HepG2 (cell line): Measurements from ENCODE around the gene CCT7. TPM values are rescaled to one million over a fixed set of nuclear protein-coding genes. Genes with fewer than 3 reads are reported as not detected.

Source experiments
- FOSL2 ChIP-seq: sonication (generic); formaldehyde crosslinking; IDR thresholded peaks from 2 replicates; pipeline ENCODE4 v1.4.0; 2020; ENCODE audit warnings: missing genetic modification reagents
- HMG20B ChIP-seq: conservative IDR thresholded peaks from 2 replicates; pipeline ENCODE4 v1.6.1; 2016; ENCODE audit warnings: missing genetic modification reagents, missing compliant biosample characterization
- HNRNPL ChIP-seq: fragments of 200-400 bp; formaldehyde crosslinking; IDR thresholded peaks from 2 replicates; pipeline ENCODE4 v1.6.1; 2017; ENCODE audit warnings: mild to moderate bottlenecking, low read depth, low read length
- KDM5A ChIP-seq: fragments of 200-600 bp; sonication (generic); IDR thresholded peaks from 2 replicates; pipeline ENCODE4 v1.7.0; 2018; ENCODE audit warnings: antibody characterized with exemption, mild to moderate bottlenecking, low read length, borderline replicate concordance
- KMT2B ChIP-seq: IDR thresholded peaks from 2 replicates; pipeline ENCODE4 v1.6.1; 2016; ENCODE audit warnings: missing genetic modification reagents, missing compliant biosample characterization
- MXI1 ChIP-seq: IDR thresholded peaks from 3 replicates; pipeline ENCODE4 v1.6.1; 2012; ENCODE audit warnings: low read depth, low read length, inconsistent platforms, borderline replicate concordance
- NFRKB ChIP-seq: fragments of 450-650 bp; IDR thresholded peaks from 2 replicates; pipeline ENCODE4 v1.6.1; 2017
- RAD21 ChIP-seq: fragments of 450-650 bp; formaldehyde crosslinking; IDR thresholded peaks from 2 replicates; pipeline ENCODE4 v1.5.0; 2020; ENCODE audit warnings: mild to moderate bottlenecking
- TBX2 ChIP-seq: sonication (generic); formaldehyde crosslinking; IDR thresholded peaks from 2 replicates; pipeline ENCODE4 v1.5.0; 2020; ENCODE audit warnings: missing genetic modification reagents, mild to moderate bottlenecking, borderline replicate concordance
- ZNF34 ChIP-seq: sonication (generic); formaldehyde crosslinking; IDR thresholded peaks from 2 replicates; pipeline ENCODE4 v1.4.0; 2020; ENCODE audit warnings: mild to moderate bottlenecking, missing genetic modification reagents, borderline replicate concordance
- ZNF777 ChIP-seq: sonication (generic); formaldehyde crosslinking; IDR thresholded peaks from 2 replicates; pipeline ENCODE4 v1.4.0; 2020; ENCODE audit warnings: missing genetic modification reagents
- polyA plus RNA-seq, 8 experiments: library from polyadenylated mRNA; depleted of rRNA in 3 of 8; stranded (reverse) in 7 of 8; unstranded in 1 of 8; fragments of >200 nt; fragmentation: Illumina TruSeq in 4 of 8; extraction: Trizol in 4 of 8; gene quantifications; 2 replicates each; pipeline versions ENCODE4 v1.2.1 to v1.2.3, GENCODE V29; 2011 to 2016; ENCODE audit warnings: low read depth in 4 of 8, missing spikeins in 1 of 8, mixed read lengths in 1 of 8; ENCODE audit not compliant: insufficient read depth in 1 of 8
- total RNA-seq, 5 experiments: library from RNA; depleted of rRNA; stranded (reverse); fragments of >200 nt; fragmentation: Illumina TruSeq; extraction: Trizol; gene quantifications; 2 replicates each; pipeline ENCODE4 v1.2.3, GENCODE V29; 2016; ENCODE audit warnings: low read depth in 1 of 5
- TF ChIP-seq, protein P1 (sequence below), 2 experiments: sonication (generic) in 1 of 2; formaldehyde crosslinking in 1 of 2; IDR thresholded peaks; 2 replicates each; pipeline versions ENCODE4 v1.4.0 to v1.6.1; 2018 to 2020; ENCODE audit warnings: missing genetic modification reagents in 2 of 2, borderline replicate concordance in 1 of 2, low read depth in 1 of 2, mild to moderate bottlenecking in 1 of 2, missing biosample characterization in 1 of 2
- TF ChIP-seq, protein P2 (sequence below): sonication (generic); formaldehyde crosslinking; IDR thresholded peaks from 2 replicates; pipeline ENCODE4 v1.9.0; 2022; ENCODE audit warnings: missing genetic modification reagents, mild to moderate bottlenecking, borderline replicate concordance
- TF ChIP-seq, protein P3 (sequence below): sonication (generic); formaldehyde crosslinking; IDR thresholded peaks from 2 replicates; pipeline ENCODE4 v1.8.1; 2023; ENCODE audit warnings: missing genetic modification reagents, mild to moderate bottlenecking, borderline replicate concordance
- TF ChIP-seq, protein P4 (sequence below): IDR thresholded peaks from 2 replicates; pipeline ENCODE4 v1.6.1; 2012; ENCODE audit warnings: inconsistent platforms
- TF ChIP-seq, protein P5 (sequence below): sonication (generic); formaldehyde crosslinking; IDR thresholded peaks from 2 replicates; pipeline ENCODE4 v1.4.0; 2020; ENCODE audit warnings: low read depth, missing genetic modification reagents
- TF ChIP-seq, protein P6 (sequence below): sonication (generic); formaldehyde crosslinking; IDR thresholded peaks from 2 replicates; pipeline ENCODE4 v1.4.0; 2020; ENCODE audit warnings: missing genetic modification reagents, mild to moderate bottlenecking, borderline replicate concordance

Gene CCT7
- total and polyA plus RNA-seq, 2 of the 13 experiments (the other 11 are each of a cell fraction or from before 2014, with no cell fraction given), result 347 to 517 TPM

DNA sequence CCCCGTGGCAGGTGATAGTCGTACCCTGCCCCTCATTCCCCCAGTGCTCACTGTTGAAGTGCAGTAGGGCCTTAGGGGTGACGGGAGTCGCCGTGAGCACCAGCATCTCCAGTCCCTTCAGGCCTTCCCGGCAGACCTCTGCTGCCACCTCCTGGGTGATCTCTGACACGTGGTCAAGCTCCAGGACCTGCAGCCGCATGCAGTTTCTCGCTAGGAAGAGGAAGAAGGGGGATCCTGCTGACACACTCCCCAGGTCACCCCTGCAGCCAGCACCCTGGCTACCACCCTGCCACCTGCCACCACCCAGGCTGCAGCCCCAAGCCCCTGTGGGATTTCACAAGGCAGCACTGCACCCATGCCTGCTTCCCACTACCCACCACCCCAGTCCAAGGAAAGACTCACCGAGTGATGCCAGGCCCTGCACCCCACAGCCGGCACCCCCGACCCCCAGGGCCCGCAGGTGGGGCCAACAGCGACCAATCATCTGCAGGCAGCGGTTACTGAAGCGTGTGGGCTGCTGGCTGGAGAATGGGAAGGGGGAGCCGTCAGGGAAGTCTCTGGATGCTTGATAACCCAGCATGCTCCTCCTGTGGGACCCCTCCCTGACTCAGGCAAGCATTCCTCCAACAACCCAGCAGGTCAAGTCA lies 26.4 kb downstream of the CCT7 start (continued):
- TF ChIP-seq, protein P1, sequence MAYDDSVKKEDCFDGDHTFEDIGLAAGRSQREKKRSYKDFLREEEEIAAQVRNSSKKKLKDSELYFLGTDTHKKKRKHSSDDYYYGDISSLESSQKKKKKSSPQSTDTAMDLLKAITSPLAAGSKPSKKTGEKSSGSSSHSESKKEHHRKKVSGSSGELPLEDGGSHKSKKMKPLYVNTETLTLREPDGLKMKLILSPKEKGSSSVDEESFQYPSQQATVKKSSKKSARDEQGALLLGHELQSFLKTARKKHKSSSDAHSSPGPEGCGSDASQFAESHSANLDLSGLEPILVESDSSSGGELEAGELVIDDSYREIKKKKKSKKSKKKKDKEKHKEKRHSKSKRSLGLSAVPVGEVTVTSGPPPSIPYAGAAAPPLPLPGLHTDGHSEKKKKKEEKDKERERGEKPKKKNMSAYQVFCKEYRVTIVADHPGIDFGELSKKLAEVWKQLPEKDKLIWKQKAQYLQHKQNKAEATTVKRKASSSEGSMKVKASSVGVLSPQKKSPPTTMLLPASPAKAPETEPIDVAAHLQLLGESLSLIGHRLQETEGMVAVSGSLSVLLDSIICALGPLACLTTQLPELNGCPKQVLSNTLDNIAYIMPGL (CRISPR knock-in tag; IDR thresholded peaks at IDR 0.05; ENCODE audit: borderline replicate concordance in 1 of 2, low read depth in 1 of 2), result peak; percentile 36 to 53; a peak in 1 of 4 replicates
- TF ChIP-seq FOSL2 (no peak), RAD21 (CRISPR knock-in tag) (peak; percentile 89), HNRNPL (no peak), KDM5A (no peak), MXI1 (peak; percentile 63; the same call in 1 of the 3 replicates), HMG20B (CRISPR knock-in tag) (no peak), ZNF34 (CRISPR knock-in tag) (0 out of 2 replicates have a peak, but pooled peaks have one; percentile 47), KMT2B (CRISPR knock-in tag) (peak; percentile 29; the same call in 1 of the 2 replicates), NFRKB (no peak), ZNF777 (CRISPR knock-in tag) (0 out of 2 replicates have a peak, but pooled peaks have one; percentile 9), TBX2 (0 out of 2 replicates have a peak, but pooled peaks have one; percentile 15)
- TF ChIP-seq, protein P2, sequence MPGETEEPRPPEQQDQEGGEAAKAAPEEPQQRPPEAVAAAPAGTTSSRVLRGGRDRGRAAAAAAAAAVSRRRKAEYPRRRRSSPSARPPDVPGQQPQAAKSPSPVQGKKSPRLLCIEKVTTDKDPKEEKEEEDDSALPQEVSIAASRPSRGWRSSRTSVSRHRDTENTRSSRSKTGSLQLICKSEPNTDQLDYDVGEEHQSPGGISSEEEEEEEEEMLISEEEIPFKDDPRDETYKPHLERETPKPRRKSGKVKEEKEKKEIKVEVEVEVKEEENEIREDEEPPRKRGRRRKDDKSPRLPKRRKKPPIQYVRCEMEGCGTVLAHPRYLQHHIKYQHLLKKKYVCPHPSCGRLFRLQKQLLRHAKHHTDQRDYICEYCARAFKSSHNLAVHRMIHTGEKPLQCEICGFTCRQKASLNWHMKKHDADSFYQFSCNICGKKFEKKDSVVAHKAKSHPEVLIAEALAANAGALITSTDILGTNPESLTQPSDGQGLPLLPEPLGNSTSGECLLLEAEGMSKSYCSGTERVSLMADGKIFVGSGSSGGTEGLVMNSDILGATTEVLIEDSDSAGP (CRISPR knock-in tag), result peak; percentile 44; the same call in 1 of the 2 replicates
- TF ChIP-seq, protein P3, sequence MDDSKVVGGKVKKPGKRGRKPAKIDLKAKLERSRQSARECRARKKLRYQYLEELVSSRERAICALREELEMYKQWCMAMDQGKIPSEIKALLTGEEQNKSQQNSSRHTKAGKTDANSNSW (CRISPR knock-in tag), result 0 out of 2 replicates have a peak, but pooled peaks have one; percentile 42
- TF ChIP-seq, protein P4, sequence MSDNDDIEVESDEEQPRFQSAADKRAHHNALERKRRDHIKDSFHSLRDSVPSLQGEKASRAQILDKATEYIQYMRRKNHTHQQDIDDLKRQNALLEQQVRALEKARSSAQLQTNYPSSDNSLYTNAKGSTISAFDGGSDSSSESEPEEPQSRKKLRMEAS, result peak; percentile 93
- TF ChIP-seq, protein P5, sequence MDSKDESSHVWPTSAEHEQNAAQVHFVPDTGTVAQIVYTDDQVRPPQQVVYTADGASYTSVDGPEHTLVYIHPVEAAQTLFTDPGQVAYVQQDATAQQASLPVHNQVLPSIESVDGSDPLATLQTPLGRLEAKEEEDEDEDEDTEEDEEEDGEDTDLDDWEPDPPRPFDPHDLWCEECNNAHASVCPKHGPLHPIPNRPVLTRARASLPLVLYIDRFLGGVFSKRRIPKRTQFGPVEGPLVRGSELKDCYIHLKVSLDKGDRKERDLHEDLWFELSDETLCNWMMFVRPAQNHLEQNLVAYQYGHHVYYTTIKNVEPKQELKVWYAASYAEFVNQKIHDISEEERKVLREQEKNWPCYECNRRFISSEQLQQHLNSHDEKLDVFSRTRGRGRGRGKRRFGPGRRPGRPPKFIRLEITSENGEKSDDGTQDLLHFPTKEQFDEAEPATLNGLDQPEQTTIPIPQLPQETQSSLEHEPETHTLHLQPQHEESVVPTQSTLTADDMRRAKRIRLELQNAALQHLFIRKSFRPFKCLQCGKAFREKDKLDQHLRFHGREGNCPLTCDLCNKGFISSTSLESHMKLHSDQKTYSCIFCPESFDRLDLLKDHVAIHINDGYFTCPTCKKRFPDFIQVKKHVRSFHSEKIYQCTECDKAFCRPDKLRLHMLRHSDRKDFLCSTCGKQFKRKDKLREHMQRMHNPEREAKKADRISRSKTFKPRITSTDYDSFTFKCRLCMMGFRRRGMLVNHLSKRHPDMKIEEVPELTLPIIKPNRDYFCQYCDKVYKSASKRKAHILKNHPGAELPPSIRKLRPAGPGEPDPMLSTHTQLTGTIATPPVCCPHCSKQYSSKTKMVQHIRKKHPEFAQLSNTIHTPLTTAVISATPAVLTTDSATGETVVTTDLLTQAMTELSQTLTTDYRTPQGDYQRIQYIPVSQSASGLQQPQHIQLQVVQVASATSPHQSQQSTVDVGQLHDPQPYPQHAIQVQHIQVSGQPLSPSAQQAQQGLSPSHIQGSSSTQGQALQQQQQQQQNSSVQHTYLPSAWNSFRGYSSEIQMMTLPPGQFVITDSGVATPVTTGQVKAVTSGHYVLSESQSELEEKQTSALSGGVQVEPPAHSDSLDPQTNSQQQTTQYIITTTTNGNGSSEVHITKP (CRISPR knock-in tag), result no peak
- TF ChIP-seq, protein P6, sequence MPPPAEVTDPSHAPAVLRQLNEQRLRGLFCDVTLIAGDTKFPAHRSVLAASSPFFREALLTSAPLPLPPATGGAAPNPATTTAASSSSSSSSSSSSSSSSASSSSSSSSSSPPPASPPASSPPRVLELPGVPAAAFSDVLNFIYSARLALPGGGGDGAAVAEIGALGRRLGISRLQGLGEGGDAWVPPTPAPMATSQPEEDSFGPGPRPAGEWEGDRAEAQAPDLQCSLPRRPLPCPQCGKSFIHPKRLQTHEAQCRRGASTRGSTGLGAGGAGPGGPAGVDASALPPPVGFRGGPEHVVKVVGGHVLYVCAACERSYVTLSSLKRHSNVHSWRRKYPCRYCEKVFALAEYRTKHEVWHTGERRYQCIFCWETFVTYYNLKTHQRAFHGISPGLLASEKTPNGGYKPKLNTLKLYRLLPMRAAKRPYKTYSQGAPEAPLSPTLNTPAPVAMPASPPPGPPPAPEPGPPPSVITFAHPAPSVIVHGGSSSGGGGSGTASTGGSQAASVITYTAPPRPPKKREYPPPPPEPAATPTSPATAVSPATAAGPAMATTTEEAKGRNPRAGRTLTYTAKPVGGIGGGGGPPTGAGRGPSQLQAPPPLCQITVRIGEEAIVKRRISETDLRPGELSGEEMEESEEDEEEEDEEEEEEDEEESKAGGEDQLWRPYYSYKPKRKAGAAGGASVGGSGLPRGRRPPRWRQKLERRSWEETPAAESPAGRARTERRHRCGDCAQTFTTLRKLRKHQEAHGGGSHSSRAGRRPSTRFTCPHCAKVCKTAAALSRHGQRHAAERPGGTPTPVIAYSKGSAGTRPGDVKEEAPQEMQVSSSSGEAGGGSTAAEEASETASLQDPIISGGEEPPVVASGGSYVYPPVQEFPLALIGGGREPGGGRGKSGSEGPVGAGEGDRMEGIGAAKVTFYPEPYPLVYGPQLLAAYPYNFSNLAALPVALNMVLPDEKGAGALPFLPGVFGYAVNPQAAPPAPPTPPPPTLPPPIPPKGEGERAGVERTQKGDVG (CRISPR knock-in tag), result peak; percentile 62; the same call in 1 of the 2 replicates
